GM13977 (cell line): Measurements from ENCODE around the gene TMEM41B.

ENCODE experiments used
- DNase-seq: peaks from one replicate; pipeline ENCODE4 v3.0.0; 2012; ENCODE audit warnings: low spot score
- in situ Hi-C: fragments of 300-500 bp; cut with MboI; formaldehyde crosslinking; loops from one replicate; pipeline ENCODE4 v1.12.0; 2022; ENCODE audit warnings: low sequenced_read_pairs, low pct_unique_long_range_greater_than_20kb, mixed read lengths, inconsistent platforms; ENCODE audit not compliant: unreplicated experiment
- TF ChIP-seq, protein P1 (sequence below): IDR thresholded peaks from 2 replicates; pipeline ENCODE4 v1.5.1; 2012; ENCODE audit warnings: mild to moderate bottlenecking, control low read depth; ENCODE audit not compliant: insufficient read depth; ENCODE audit errors: extremely low read depth, missing control alignments

Gene TMEM41B

GRCh38 chr11:9274499-9275258, 39.7 kb downstream of the TMEM41B start:
- in situ Hi-C loops = loop anchor here (25.0 kb wide), 1 partner anchor 87 kb away; no protein-coding TSS in a partner anchor
- DNase-seq = no peak
- TF ChIP-seq, protein P1, sequence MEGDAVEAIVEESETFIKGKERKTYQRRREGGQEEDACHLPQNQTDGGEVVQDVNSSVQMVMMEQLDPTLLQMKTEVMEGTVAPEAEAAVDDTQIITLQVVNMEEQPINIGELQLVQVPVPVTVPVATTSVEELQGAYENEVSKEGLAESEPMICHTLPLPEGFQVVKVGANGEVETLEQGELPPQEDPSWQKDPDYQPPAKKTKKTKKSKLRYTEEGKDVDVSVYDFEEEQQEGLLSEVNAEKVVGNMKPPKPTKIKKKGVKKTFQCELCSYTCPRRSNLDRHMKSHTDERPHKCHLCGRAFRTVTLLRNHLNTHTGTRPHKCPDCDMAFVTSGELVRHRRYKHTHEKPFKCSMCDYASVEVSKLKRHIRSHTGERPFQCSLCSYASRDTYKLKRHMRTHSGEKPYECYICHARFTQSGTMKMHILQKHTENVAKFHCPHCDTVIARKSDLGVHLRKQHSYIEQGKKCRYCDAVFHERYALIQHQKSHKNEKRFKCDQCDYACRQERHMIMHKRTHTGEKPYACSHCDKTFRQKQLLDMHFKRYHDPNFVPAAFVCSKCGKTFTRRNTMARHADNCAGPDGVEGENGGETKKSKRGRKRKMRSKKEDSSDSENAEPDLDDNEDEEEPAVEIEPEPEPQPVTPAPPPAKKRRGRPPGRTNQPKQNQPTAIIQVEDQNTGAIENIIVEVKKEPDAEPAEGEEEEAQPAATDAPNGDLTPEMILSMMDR = no peak

DNA sequence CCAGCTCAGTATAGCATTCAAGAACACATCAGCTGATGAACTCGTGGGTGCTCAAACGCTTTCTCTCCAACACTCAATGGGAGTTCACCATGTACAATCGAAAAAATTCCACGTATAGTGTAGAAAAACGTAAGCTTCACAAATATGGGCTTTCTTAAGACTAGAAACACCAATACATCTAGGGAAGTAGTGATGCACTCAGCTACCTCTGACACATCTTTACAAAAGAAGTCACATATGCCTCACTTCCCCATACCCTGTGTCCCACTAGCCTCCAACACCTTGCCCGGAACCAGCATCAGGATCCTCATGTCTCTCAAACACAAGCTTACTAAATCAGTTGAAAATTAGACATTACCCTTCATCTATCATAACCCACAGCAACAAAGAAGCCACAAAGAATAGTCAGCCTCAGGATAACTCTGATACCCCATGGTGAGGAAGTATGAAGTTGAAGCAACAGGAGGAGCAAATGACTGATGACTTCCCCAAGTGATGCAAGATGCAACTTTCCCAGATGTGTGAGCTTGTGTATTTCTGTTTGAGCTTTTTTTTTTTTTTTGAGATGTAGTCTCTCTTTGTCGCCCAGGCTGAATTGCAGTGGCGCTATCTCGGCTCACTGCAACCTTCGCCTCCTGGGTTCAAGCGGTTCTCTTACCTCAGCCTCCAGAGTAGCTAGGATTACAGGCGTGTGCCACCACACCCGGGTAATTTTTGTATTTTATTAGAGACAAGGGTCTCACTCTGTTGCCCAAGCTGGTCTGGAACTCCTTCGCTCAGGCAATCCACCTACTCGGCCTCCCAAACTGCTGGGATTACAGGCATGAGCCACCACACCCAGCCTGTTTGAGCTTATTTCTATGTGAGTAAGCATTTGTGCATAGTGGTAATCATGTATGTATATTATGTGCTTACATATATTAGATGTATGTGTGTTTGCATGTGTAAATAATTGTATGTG, 40.7 kb downstream of the TMEM41B start:
- TF ChIP-seq, protein P1 = no peak
- DNase-seq = no peak

GRCh38 chr11:9269492-9270013, 44.8 kb downstream of the TMEM41B start:
- in situ Hi-C loops = no loop called here
- TF ChIP-seq, protein P1 = no peak
- DNase-seq = no peak

More for the DNA sequence above, 40.7 kb downstream of the TMEM41B start:
- in situ Hi-C loops = no loop called here

- DNase-seq = no peak
- in situ Hi-C loops = no loop called here
- TF ChIP-seq, protein P1 = no peak
Measured at GRCh38 chr11:9267680-9268079, 46.7 kb downstream of the TMEM41B start.

- DNase-seq = no peak
- in situ Hi-C loops = no loop called here
- TF ChIP-seq, protein P1 = no peak
Measured at GRCh38 chr11:9266926-9267325, 47.5 kb downstream of the TMEM41B start.

- TF ChIP-seq, protein P1 = no peak
- in situ Hi-C loops = no loop called here
Measured at GRCh38 chr11:9266132-9266736, 48.2 kb downstream of the TMEM41B start.

More at GRCh38 chr11:9266132-9266736, 48.2 kb downstream of the TMEM41B start:
- DNase-seq = no peak
